Gastroesophageal sphincter (tissue), 3 donors: Measurements from ENCODE around the gene ZNF18.

Experiments
- CTCF ChIP-seq, 4 experiments: fragments of 200-600 bp in 2 of 4; fragments of 450-650 bp in 2 of 4; sonication (generic) in 1 of 4; IDR thresholded peaks; one replicate each; pipeline ENCODE4 v1.5.1; 2017 to 2019; ENCODE audit warnings: antibody characterized with exemption in 4 of 4, mild to moderate bottlenecking in 2 of 4, moderate library complexity in 2 of 4
- EP300 ChIP-seq: sonication (generic); formaldehyde crosslinking; IDR thresholded peaks from one replicate; pipeline ENCODE4 v1.6.1; 2017; ENCODE audit warnings: antibody characterized with exemption, mild to moderate bottlenecking
- POLR2A ChIP-seq, 2 donors: fragments of 450-650 bp; IDR thresholded peaks; one replicate each; pipeline ENCODE4 v1.6.1; 2017; ENCODE audit warnings: antibody characterized with exemption in 2 of 2, mild to moderate bottlenecking in 2 of 2, moderate library complexity in 1 of 2
- POLR2AphosphoS5 ChIP-seq: sonication (generic); formaldehyde crosslinking; IDR thresholded peaks from one replicate; pipeline ENCODE4 v1.6.1; 2017; ENCODE audit warnings: antibody characterized with exemption

GRCh38 chr17:11990363-11990983 is 6.8 kb downstream of the ZNF18 start:
- no peak for TF ChIP-seq POLR2A (IDR thresholded peaks at IDR 0.05)
- TF ChIP-seq CTCF (IDR thresholded peaks at IDR 0.05): no peak
- TF ChIP-seq POLR2AphosphoS5: no peak
- TF ChIP-seq EP300: no peak
